RWPE2 (cell line): ENCODE results near the gene PKMYT1.

Experiments used
- ATAC-seq: fragments of 200-7000 bp; cut with Tn5 transposase; 3 replicates; pipeline ENCODE4 v1.9.1; 2021; ENCODE audit warnings: low read depth
- DNase-seq: peaks from one replicate; pipeline ENCODE4 v3.0.0-alpha.2; 2020; ENCODE audit warnings: low spot score
- H3K27ac ChIP-seq: fragments of 450-650 bp; 2 replicates; pipeline ENCODE4 v1.5.1; 2017; ENCODE audit warnings: mild to moderate bottlenecking; ENCODE audit not compliant: poor library complexity, severe bottlenecking
- H3K27me3 ChIP-seq: fragments of 250-450 bp; sonication (Bioruptor Pico); 2 replicates; pipeline ENCODE4 v1.5.1; 2021; ENCODE audit warnings: mild to moderate bottlenecking, moderate library complexity; ENCODE audit not compliant: insufficient read depth, poor library complexity, severe bottlenecking
- H3K36me3 ChIP-seq: fragments of 250-450 bp; sonication (Bioruptor Pico); 2 replicates; pipeline ENCODE4 v1.5.1; 2020; ENCODE audit warnings: low read depth, mild to moderate bottlenecking, moderate library complexity
- H3K4me1 ChIP-seq: fragments of 250-450 bp; sonication (Bioruptor Pico); 2 replicates; pipeline ENCODE4 v1.5.1; 2021; ENCODE audit warnings: mild to moderate bottlenecking, moderate library complexity; ENCODE audit not compliant: insufficient read depth, poor library complexity, severe bottlenecking
- H3K4me3 ChIP-seq: fragments of 250-450 bp; sonication (Bioruptor Pico); 2 replicates; pipeline ENCODE4 v1.5.1; 2021; ENCODE audit warnings: mild to moderate bottlenecking, moderate library complexity; ENCODE audit not compliant: severe bottlenecking
- H3K9me3 ChIP-seq: fragments of 250-450 bp; sonication (Bioruptor Pico); 2 replicates; pipeline ENCODE4 v1.5.1; 2021; ENCODE audit warnings: mild to moderate bottlenecking, moderate library complexity; ENCODE audit not compliant: severe bottlenecking
- CTCF ChIP-seq: fragments of 450-650 bp; IDR thresholded peaks from one replicate; pipeline ENCODE4 v1.5.1; 2017; ENCODE audit warnings: mild to moderate bottlenecking, moderate library complexity; ENCODE audit not compliant: poor library complexity, severe bottlenecking

Gene PKMYT1

DNA sequence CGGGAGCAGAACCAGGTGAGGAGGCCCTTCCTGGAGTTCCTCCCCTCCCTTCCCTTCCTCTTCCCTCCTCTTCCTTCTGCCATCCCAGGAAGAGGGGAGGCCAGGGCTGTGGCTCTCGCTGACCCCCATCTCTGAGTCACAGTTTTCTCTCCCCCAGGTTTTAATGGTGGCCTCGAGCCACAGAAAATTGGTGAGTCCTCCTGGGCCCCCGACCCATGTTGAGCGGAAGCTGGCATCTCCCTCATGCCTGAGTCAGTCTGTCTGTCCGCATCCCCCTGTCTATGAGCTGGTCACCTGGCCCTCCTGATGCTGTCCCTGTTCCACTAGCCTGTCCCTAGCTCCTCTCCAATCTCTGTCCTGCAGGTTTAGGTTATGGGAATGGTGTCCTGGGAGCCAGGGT is 19.7 kb upstream of the PKMYT1 start:
- no peak overlapping the region for H3K4me3 ChIP-seq
- ATAC-seq (no peak), DNase-seq (no peak)
- peaks cover 7% of the 10 kb centered on the region for H3K4me1 ChIP-seq
- H3K36me3 ChIP-seq: no peaks in the 10 kb centered on the region
- no peaks in the 10 kb centered on the region for H3K27me3 ChIP-seq
- no peaks in the 10 kb centered on the region for H3K9me3 ChIP-seq
- H3K27ac ChIP-seq: no peak overlapping the region
- TF ChIP-seq CTCF: no peak

DNA sequence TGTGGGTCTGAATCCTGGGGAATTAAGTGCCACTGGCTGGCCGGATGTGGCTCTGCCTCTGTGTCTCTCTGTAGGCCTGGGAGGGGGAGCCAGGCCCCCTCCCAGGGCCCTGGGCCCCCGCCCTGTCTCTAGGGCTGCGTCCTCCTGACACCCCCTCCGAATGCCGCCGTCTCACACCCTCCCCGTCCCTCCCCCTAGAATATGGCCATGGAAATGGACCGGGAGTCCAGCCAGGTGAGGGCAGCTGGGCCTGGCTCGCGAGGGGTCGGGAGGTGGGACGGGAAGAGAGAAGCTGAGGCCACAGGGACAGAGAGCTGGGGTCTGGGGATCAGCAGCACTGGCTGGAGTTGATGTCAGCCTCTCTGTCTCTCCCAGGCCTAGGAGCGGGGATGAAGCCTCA is 16.1 kb upstream of the PKMYT1 start:
- no peak for DNase-seq

DNA sequence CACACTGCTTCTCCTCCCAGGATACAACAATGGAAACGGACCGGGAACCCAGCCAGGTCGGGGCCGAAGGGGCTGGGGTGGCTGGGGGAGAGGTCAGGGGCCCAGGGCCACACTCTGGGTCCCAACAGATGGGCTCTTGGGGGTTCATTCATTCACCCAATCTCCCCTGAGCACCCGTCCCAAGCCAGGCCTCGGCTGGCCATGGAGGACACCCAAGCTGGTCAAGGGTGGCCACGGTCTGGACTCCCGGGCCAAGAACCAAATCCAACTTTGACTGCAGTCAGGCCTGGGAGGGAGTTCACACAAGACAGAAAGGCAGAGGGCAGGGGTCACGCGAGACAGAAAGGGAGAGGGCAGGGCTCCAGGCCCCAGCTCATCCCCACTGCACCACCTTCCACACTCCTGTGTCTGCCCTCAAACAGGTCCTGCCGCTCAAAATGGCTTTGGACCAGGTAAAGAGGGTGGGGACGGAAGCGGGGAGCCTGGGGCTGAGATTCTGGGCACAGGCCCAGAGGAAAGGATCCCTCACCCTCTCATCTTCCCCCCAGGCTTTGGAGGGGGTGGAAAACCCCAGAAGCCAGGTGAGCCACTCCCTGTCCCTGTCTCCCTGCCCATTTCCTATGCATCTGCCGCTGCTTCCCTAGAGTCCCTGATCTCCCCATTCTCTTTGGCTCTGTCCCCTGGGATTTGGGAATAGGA is 12.3 kb upstream of the PKMYT1 start:
- no peak overlapping the region for H3K4me3 ChIP-seq
- ATAC-seq: peak; percentile 58
- H3K36me3 ChIP-seq: no peaks in the 10 kb centered on the region
- TF ChIP-seq CTCF: no peak
- H3K4me1 ChIP-seq: peaks cover 36% of the 10 kb centered on the region
- no peak for DNase-seq
- no peaks in the 10 kb centered on the region for H3K9me3 ChIP-seq
- H3K27ac ChIP-seq: peak overlapping the region; percentile 72
- no peaks in the 10 kb centered on the region for H3K27me3 ChIP-seq

More for the DNA sequence above, 16.1 kb upstream of the PKMYT1 start:
- peak overlapping the region; percentile 72 for H3K27ac ChIP-seq
- no peak overlapping the region for H3K4me3 ChIP-seq
- no peaks in the 10 kb centered on the region for H3K9me3 ChIP-seq
- peaks cover 26% of the 10 kb centered on the region for H3K4me1 ChIP-seq
- H3K27me3 ChIP-seq: no peaks in the 10 kb centered on the region
- ATAC-seq: no peak
- no peak for TF ChIP-seq CTCF
- H3K36me3 ChIP-seq: no peaks in the 10 kb centered on the region

DNA sequence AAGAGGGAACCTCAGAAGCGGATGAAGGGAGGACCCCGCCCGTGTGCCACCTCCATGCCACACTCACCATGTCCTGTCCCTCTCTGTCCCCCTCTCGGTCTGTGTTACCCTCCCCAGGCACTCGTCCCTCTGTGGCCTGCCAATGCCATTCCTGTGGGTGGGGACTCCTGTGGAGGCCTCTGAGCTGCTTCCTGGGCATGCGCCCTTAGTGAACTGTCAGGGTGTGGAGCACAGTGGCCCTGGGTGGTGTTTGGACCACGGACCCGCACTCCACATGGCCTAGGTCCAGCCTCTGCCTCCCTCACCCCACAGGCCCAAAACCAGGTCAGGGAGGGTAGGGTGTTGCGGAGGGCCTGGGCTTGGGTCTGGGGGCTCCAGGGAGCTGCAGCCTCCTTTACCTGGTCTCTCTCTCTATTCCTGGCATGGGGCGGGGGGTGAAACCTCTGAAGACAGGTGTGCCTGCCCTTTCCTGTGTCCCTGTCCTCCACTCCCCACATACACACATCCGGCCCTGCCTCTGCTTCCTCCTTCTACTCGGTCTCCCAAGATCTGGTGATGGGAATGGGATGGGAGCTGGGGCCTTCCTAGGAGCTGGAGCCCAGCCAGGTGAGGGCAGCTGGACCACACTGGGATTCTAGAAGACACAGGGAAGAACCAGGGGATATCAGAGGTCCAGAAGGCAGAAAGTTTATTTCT is 11.5 kb upstream of the PKMYT1 start:
- ATAC-seq (no peak), DNase-seq (no peak)
- Histone ChIP-seq H3K9me3 (no peaks in the 10 kb centered on the region), H3K4me1 (peaks cover 36% of the 10 kb centered on the region), H3K27ac (peak overlapping the region; percentile 72), H3K4me3 (peak overlapping the region; percentile 8), H3K36me3 (no peaks in the 10 kb centered on the region), H3K27me3 (no peaks in the 10 kb centered on the region)
- no peak for TF ChIP-seq CTCF

GRCh38 chr16:2990891-2991290 is 10.6 kb upstream of the PKMYT1 start:
- Histone ChIP-seq H3K9me3 (no peaks in the 10 kb centered on the region), H3K27me3 (no peaks in the 10 kb centered on the region), H3K4me3 (peak overlapping the region; percentile 8), H3K4me1 (peaks cover 35% of the 10 kb centered on the region), H3K36me3 (no peaks in the 10 kb centered on the region), H3K27ac (peak overlapping the region; percentile 72)
- DNase-seq (no peak), ATAC-seq (peak; percentile 58)
- TF ChIP-seq CTCF: no peak
